ENCODE results near the gene UBE2M.

- TF ChIP-seq CTCF (IDR thresholded peaks at IDR 0.05; ENCODE audit: insufficient read depth, low read length, poor library complexity, severe bottlenecking) (no peak), EZH2phosphoT487 (conservative IDR thresholded peaks at IDR 0.05; ENCODE audit: low read length) (no peak)
Measured at GRCh38 chr19:58543826-58544590, 14.4 kb downstream of the UBE2M start, which contains the start of gene TRIM28.
